LNCaP clone FGC (cell line): ENCODE results near the gene SEBOX.

Experiments used
- DNase-seq: peaks from one replicate; pipeline ENCODE4 v3.0.0-alpha.2; 2011; ENCODE audit warnings: low read depth
- H3K4me3 ChIP-seq: 2 replicates; pipeline ENCODE4 v1.5.1; 2011; ENCODE audit warnings: mild to moderate bottlenecking, low read depth, low read length, control low read depth
- TF ChIP-seq, protein P1 (sequence below): IDR thresholded peaks from 2 replicates; pipeline ENCODE4 v1.5.1; 2012; ENCODE audit warnings: mild to moderate bottlenecking; ENCODE audit not compliant: control insufficient read depth, insufficient read depth; ENCODE audit errors: extremely low read depth

The SEBOX gene

DNA sequence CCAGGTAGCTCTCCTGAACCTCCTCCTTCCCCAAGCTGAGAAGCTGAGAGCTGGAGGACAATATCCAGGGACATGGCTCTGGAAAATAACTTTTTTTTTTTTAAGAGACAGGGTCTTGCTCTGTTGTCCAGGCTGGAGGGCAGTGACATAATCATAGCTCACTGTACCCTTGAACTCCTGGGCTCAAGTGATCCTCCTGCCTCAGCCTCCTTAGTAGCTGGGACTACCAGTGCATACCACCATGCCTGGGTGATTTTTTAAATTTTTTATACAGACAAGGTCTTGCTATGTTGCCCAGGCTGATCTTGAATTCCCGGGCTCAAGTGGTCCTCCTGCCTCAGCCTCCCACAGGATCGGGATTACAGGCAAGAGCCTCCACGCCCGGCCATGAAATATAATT, 34.8 kb upstream of the SEBOX start:
- no peak for DNase-seq
- H3K4me3 ChIP-seq, result no peak overlapping the region
- TF ChIP-seq, protein P1, sequence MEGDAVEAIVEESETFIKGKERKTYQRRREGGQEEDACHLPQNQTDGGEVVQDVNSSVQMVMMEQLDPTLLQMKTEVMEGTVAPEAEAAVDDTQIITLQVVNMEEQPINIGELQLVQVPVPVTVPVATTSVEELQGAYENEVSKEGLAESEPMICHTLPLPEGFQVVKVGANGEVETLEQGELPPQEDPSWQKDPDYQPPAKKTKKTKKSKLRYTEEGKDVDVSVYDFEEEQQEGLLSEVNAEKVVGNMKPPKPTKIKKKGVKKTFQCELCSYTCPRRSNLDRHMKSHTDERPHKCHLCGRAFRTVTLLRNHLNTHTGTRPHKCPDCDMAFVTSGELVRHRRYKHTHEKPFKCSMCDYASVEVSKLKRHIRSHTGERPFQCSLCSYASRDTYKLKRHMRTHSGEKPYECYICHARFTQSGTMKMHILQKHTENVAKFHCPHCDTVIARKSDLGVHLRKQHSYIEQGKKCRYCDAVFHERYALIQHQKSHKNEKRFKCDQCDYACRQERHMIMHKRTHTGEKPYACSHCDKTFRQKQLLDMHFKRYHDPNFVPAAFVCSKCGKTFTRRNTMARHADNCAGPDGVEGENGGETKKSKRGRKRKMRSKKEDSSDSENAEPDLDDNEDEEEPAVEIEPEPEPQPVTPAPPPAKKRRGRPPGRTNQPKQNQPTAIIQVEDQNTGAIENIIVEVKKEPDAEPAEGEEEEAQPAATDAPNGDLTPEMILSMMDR, result no peak

DNA sequence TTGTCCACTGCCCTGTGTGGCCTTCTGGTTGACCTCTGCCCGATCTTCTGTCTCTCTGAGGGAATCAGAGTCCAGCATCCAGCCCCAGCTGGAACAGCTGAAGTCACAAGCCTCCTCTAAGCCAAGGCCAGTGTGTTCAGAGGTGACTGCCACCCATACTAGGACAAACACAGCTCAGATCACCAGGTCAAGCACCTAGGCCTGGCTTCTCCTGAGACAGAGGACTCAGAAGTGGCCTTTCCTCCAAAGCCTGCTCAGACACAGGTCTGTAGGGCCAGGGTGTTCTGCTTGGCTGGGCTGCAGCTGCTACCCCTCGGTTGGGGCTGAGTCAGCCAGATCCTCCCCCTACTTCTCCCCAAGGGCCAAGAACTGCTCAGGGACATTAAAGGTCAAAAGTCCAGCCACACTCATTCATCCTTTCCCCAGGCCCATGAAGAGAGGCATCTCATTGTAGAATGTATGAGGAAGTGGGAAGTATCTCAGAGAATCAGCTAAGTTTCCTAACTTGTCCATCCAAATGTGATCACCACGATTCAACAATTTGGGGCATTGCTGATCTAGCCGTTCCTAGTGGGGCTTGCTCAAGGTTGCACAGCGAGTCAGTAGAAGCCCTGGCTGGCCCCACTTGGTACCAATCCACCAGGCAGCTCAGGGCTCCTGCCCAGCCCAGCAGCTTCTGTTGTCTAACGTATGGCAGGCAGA, 33.4 kb upstream of the SEBOX start:
- no peak overlapping the region for H3K4me3 ChIP-seq
- no peak for DNase-seq
- TF ChIP-seq, protein P1, result no peak

DNA sequence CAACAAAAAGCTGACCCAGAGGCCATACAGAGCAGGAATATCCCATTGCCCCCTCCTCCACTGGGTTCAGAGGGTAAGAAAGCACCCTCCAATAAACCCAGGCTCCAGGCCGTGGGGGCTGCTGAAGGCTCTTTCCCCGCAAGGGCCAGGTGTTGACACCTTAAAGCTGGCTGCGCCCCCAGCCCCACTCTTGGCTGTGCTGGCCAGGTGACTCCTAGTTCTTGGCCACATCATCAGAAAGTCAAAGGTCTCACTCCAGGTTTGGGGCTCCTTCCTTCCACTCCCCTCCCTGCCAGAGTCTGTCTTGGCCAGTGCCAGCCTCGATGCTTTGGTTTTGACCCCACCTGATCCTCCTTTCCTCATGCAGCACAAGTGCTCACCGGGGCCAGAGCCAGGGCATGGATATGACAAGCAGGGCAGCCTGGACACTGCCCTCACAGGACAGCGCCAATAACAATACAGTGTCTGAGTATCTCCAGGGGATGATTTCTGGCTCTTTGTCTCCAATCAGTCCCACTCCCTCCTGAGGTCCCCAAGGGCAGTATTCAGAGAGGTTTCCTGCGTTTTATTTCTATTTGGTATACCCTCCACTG, 32.8 kb upstream of the SEBOX start:
- H3K4me3 ChIP-seq, result no peak overlapping the region
- DNase-seq, result no peak
- TF ChIP-seq, protein P1, result no peak

DNA sequence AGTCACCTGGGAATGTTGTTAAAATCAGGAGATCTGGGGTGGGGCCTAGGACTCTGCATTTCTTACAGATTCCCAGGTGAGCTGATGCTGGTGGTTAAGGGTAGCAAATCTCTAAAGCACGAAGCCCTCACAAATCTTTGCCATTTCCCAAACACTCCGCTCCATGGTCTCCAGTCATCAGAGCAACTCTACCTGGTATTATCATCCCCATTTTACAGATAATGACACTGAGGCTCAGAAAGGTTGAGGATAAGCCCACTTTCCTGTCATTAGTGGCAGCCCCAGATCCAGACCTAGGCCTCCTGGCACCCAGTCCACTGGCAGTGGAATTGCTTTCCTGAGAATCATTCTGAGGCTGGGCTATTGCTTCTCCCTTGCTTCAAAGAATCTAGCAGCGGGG, 32.3 kb upstream of the SEBOX start:
- TF ChIP-seq, protein P1, result no peak
- no peak overlapping the region for H3K4me3 ChIP-seq
- no peak for DNase-seq

DNA sequence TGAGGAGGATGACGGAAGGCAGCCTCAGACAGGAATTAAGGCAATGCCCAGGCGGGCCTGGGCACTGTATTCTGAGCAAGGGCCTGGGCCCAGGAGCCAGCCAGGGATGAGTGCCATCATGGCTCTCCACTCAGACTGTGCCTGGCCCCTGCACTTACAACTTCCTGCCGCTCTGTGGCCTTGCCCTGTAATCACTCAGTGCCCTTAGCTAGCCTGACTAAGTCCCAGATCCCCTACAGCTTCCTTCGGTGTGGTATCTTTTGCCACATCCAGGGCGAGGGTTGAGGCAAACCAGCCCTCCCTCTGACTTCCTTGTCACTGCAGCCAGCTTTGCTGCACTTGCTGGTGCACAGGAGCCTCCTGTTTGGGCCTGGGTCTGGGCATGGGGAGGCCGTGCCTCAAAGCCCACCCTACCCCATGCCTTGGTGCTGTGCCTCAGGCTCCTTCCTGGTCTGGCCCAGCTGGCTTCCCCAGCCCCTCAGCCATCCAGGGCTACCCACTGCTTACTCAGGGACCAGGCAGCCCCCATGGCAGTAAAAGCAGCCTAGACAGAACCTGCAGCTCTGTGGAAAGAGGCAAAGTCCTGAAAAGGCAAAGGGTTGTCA, 31.7 kb upstream of the SEBOX start:
- H3K4me3 ChIP-seq, result no peak overlapping the region
- DNase-seq, result no peak
- TF ChIP-seq, protein P1, result no peak

DNA sequence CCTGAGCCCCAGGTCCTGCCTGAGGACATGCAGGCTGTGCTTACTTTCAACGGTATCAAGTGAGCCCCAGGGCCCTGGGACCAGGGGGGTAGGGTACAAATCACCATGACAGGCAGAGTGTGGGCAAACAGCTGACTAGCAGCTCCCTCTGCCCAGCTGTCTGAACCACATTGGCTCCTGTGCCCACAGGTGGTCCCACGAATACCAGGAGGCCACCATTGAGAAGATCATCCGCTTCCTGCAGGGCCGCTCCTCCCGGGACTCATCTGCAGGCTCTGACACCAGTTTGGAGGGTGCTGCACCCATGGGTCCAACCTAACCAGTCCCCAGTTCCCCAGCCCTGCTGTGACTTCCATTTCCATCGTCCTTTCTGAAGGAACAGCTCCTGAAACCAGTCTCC, 31.0 kb upstream of the SEBOX start:
- H3K4me3 ChIP-seq, result no peak overlapping the region
- DNase-seq, result no peak
- TF ChIP-seq, protein P1, result no peak
